Stromal cell of bone marrow (primary cell): Measurements from ENCODE around the gene UAP1.
A peak's percentile ranks its signal among the peaks of the same experiment; 100 is the strongest.

Experiments
- DNase-seq: peaks from one replicate; pipeline ENCODE4 v3.0.0-alpha.2; 2012; ENCODE audit warnings: low read depth

The UAP1 gene

DNA sequence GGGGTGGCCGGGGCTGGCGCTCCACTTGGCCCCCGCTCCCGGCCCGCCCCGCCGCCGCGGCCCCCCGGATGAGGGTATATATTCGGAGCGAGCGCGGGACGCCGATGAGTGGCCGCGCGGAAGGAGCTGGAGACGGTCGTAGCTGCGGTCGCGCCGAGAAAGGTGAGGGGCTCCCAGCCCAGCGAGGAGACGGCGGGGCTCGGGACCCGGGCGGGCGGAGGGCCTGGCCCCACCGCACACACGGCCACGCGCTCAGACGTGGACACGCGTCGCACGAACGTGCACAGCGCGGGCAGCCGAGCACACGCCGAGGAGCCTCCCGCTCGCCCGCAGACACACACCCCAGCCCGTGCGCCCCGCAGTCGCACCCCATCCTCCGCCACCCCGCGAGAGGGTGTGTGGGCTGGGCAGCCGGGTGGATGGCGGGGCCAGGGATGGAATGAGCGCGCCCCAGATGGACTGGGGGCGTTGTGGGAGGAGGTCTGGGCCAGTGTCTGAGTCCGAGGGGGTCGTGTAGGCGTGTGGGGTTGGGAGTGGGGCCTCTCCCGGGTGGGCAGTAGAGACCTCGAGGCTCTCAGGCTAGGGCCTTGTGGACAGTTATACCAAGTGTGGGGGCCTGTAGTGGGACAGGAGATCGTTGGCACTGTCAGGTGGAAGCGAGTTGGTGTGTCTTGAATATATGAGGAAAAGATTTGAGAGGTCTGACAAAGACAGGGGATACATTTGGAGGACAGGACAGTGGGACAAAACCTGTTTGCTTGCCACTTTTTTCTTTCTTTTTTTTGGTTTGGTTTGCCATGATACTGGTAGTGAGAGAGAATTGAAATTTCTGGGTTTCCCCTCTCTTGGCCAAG lies at the start of gene UAP1:
UAP1 (plus strand) TSS at position 107 of the 854 bp plus-strand sequence. CDS start 4,347 bp downstream, outside the sequence.
- DNase-seq: no peak

DNA sequence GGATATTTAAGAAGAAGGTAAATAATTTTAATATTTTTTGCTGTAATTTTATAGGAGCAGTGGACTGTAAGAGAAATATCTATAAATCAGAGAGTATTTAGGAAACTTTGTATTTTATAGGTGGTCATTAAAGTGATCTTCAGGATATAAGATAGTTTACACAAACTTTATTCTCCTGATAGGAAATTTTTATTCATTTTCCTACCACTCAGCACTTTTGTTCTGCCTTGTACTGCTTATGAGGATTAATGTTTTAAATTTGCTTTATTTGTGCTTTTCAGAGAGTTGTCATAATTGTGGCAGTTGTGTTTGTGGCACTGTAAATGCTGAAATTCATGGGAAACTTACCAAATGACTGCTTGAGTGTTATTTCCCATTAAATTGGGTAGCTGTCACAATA lies 34.2 kb upstream of the UAP1 start:
- no peak for DNase-seq

DNA sequence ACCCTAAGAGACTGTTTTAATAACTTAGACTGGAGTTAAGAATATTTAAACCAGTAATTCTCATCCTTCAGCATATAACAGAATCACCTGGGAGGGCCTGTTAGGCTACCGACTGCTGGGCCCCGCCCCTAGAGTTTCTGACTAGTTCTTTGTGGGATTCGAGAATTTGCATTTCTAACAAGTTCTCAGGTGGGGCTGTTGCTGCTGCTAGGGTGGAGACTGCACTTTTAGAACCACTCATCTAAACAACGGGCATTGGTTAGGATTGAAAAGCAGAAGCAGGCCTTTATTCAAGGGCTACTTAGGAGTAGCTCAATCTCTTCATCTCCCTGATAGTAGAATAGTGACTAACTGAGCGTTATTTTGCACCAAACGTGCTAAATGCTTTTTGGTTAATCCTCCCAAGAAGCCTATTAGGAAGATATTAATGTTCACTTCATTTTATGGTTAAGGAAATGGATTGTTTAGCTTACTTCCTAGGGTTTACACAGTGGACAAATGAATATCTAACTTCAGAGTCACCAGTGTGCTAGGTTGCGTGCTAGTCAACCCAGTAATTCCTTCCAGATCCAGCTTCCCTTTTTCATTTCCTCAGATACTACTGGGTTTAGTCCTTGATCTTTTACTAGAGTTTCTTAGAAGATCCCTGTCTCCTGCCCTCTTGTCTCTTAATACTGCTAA lies 31.1 kb upstream of the UAP1 start:
- DNase-seq: no peak

DNA sequence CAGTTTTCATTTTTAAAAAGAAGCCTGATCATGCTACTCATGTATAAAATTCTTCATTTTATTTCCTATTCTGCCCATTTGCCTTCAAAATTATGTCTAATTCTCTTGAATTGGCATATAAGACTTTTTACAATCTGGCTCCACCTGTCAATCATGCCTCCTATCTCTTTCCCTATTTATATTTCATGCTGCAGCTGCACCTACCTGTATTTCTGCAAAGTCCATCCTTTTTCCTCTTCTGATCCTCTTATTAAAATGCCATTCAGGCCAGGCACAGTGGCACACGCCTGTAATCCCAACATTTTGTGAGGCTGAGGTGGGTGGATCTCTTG lies 30.6 kb upstream of the UAP1 start:
- DNase-seq: no peak

DNA sequence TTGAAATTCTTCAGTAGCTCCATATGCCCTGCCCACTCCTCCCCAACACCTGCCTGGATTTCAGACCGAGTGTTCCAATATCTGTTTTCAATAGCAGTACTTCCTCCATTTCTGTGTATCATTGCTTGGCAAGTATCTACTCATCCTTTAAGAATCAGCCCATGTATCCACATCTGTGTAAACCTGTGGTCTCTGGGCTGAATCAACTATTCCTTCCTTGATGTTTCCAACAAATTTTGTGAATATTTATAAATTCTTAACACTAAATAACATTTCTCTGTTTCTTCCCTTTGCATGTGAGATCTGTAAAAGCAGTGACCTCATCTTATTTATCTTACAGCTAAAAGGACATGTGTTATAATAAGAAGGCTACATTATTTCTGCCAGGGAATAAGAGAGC lies 26.0 kb upstream of the UAP1 start:
- DNase-seq: no peak

DNA sequence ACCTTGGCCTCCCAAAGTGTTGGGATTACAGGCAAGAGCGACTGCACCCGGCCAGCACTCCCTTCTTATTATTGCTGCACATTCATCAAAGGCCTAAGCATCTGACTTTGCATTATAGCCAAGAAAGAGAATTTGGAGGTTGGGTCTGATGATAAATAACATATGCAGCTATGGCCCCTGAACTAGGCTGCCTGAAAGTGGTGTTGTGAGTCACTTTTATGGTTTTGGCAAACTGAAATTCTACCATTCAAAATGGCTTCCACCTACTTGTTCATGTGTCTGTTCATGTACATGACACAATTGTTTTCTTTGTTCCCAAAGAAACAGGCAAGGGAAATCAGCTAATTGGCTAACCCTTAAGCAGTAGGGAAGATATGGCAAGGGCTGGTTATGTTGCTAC lies 25.0 kb upstream of the UAP1 start:
- DNase-seq: peak; percentile 65

DNA sequence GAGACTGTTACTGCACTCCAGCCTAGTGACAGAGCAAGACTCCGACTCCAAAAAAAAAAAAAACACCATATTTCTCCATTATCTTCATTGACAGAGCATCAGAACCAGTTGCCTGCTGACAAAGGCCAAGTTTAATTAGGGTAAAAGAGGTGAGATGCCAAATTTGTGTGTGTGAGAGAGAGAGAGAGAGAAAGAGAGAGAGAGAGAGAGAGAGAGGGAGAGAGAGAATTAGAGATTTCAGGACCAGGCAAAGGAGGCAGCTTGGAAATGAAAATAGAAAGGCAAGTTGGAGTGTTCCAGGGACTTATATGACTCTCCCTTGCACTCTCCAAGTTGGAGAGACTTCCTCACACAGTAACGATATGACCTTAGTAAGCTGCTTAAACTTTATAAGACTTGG lies 24.3 kb upstream of the UAP1 start:
- DNase-seq: no peak

DNA sequence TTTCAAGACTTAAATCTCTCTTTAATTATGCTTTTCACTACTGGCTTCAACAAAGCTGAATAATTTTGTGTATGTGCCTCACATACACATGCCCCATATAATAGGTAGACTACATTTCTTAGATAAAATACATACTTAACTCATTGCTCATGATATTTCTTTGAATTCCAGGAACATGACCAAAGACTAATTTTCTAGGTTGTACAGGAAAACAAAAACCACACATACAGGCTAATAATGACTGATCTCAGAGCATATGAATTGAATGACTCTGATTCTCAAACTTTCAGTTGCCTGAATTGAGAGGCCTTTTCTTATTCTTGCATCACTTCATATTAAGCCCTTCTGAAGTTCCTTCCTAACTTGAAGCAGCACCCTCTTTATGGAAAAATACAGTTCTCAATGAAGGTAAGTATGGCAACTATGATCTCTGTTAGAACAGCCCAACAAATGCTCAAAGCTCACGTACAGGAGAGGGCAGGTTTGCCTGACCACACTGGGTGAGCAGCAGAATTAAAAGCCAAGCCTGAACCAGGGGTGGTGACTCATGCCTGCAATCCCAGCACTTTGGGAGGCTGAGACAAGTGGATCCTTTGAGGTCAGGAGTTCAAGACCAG lies 22.6 kb upstream of the UAP1 start:
- DNase-seq: peak; percentile 47

DNA sequence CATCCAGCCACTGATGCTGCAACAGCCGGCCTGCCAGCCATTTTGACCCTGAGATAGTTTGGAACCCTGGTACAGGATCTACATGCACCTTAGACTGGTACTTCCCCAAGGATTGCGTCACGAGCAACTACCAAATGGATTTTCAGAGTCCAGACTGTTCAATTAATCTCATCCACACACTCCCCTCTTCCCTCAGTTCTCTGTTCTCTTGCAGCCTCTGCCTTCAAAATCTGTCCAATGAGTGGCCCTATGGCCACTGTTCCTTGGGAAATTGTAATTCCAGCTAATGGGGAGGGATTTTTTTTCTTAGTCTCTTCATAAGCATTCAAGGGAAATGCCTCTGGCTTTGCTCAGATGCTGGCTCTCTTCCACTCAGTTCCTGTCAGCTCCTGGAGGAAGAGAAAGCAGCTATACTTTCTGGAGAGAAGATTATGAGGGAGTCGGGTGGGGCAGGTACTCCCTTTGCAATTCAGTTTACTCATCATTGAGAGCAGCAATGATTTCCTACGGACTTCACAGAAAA lies 19.8 kb upstream of the UAP1 start:
- DNase-seq: peak; percentile 96

DNA sequence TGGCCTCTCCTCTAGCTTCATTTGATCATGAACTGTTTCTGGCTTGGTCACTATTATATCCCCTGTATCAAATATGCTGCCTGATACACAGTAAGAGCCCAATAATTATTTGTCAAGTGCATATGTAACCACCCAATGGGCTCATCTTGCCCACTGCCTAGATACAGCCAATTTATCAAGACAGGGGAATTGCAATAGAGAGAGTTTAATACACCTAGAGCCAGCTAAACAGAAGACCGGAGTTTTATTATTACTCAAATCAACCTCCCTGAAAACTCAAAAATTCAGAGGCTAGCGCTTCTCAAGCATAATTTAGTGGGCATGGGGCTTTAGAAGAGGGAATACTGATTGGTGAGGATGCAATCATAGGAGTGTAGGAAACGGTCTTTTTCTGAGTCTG lies 18.3 kb upstream of the UAP1 start:
- no peak for DNase-seq

DNA sequence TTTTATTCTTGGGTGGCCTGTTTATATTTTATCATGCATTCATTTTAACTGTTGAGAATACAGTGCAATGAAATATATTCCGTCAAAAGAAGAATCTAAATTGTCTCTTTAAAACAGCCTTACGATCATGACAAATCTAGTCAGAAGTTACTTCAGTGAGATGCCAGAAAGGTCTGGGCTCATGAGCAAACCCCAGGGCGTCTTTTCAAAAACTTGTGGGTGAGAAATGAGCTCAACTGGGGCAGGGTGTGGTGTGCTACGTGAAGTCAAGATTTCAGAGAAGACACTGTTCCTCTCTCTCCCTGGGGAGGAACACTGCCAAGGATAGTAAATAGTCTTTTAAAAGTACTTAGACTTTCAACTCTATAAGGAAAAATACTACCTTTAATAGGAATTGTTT lies 13.4 kb upstream of the UAP1 start:
- DNase-seq: peak; percentile 76

DNA sequence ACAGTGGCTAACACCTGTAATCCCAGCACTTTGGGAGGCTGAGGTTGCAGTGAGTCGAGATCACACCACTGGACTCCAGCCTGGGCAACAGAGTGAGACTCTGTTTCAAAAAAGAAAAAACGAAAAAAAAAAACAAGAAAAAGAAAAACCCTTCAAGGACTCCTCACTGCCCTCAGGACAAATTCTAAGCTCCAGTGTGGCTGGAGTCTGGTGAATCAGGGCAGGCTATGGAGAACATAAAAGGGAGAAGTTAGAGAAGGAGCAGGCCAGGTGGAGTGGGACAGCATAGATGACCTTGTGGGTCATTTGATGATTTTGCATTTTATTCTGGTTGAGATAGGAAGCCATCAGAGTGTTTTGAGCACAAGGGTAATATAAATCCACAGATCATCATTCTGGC lies 12.5 kb upstream of the UAP1 start:
- no peak for DNase-seq

DNA sequence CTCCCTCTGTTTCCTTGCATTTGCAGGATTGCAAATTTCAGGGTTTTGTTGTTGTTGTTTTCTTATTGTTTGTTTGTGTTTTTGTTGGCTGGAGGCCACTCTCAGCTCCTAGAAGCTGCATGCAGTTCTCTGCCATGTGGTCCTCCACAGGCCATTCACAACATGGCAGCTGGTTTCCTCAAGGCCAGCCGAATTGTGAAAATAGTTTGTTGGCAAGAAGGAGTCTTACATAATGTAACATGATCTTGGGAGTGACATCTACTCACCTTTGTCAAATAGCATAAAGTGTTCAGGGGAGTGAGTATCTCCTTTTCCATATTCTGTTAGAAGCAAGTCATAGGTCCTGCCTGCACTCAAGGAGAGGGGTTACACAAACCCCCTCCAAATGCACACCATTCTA lies 10.6 kb upstream of the UAP1 start:
- DNase-seq: no peak

DNA sequence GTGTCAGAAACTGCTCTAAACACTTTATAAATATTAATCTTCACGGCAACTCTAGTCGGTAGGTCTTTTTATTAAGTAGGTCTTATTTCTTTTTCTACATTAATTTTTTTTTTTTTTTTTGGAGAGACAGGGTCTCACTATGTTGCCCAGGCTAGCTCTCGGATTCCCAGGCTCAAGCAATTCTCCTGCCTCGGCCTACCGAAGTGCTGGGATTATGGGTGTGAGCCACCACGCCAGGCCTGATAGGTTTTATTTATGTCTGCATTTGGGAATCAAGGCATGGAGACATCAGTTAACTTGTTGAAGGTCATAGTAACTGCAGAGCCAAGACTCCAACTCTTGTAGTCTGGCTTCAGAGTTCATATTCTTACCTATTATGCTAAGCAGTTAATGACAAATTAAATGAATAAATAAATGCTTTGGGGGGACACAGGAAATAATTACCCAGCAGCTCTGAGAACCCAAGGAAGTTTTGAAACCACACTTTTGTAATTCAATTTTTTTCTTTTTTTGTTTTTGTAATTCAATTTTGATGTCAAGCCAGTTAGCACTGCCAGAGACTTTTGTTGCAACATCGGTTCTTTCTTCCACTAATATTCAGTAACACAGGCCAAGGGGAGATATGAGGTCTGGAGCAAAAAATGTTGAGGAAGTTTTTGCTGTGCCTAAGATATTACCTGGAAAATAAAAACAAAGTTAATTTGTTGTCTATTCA lies 9.4 kb upstream of the UAP1 start:
- DNase-seq: peak; percentile 51

DNA sequence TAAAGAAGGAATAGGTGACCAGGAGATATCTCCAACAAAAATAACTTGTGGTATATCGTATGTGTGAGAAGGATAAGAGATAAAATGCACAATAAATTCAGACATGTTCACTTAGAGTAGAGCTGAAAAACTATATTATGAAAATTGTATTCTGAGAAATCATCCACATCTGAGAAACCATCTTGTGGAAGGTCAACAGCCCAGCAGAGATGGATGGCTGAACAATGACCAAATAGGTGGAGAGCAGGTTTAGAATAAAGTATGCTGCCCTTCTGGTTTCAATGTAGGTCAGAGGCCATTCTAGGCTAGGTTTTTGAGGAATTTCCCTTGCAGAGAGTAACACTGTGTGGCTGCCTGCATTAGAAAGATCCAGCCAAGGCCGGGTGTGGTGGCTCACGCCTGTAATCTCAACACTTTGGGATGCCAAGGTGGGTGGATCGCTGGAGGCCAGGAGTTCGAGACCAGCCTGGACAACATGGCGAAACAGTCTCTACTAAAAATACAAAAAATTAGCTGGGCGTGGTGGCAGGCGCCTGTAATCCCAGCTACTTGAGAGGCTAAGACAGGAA lies 8.8 kb upstream of the UAP1 start:
- DNase-seq: no peak

DNA sequence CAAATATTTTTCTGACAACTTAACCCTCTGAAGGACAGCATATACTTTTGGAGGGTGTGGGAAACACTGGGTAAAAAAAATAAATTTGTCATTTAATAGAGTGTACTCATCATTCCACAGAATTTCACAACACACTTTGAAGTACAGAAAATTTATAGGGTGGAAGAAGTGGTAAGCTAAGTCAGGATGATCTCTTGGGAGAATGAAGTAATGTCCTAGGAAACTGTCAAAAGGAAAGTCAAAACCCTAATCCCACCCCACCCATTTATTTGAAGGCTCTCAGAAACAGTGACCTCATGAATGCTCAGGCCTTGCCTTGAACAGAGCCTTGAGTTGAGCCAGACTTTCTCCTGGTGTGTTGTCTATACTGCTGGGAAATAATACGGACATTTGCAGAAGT lies 7.3 kb upstream of the UAP1 start:
- DNase-seq: peak; percentile 55

DNA sequence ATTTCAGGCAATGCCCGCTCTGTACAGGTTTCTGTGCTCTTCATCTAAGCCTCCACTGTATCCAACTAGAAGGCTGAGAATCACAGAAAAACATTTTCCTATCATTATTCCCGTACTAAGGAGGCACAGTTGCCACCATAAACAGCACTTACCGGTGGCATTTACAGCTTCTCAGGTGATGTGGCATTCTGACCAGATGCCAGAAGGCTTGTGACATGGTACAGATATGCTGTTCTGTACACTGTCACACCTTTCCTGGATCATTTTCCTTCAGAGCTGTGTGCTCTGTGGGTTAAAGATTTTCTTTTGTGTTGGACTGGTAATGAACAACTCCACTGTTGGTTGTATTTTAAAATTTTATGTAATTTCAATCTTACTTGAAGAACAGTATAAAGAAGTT lies 4.0 kb upstream of the UAP1 start:
- DNase-seq: no peak

DNA sequence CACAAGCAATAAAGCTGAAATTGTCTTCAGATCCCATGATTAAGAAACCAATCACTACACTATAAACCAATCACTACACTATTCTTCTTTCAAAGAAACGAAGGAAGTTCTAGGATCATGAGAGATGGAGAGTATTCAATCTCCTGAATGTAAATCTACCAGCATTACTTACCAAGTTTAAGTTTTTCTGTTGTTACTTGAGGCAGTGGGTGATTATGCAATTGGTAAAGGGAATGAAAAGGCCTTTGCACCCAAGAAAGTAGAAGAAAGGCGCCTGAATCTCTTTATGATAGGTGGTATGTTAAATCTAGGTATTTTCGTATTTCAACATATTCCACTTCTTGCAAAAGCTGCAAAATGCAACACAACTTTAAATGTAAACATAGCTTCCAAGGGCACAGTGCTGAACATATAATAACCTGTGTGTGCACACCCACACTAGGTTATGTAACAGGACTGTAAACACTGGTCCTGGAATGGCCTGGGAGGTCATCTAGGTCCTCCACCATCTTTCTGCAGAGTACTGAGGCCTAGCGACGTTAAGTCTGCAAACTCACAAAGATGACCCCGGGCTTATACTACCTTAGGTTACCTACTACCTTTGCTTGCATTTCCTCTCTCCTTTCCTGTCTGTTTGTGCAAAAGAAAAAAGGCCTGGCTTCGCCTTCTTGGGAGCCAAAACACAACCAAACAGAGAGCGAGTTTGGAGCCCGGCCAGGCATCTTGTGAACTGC lies 1.1 kb upstream of the UAP1 start:
- DNase-seq: no peak

DNA sequence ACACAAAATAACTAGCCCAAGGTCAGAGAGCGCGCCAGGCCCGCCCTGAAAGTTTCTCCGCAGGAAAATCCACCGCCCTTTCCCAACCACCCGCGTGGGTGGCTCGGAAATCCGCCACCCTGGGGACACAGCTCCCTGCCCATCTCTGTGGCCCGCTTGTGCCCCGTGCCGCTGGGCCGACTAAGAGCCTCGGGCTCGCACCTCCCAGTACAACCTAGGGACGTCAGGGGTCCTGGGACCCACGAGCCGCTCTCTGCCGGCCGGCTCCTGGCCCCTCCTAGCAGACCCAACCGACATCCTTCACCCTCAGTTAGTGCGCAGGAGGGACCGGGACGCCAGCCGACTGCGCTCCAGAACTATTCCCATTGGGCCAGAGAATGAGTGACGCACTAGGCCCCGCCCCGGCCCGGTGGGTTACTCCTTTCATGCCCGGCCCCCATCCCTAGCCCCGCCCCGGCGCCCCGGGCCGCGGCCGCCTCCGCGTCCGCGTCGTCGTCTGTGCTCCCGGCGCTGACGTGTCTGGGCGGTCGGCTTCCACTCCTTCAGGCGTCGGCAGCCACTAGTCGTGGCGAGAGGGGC lies 396 bp upstream of the UAP1 start:
- DNase-seq: peak; percentile 96

DNA sequence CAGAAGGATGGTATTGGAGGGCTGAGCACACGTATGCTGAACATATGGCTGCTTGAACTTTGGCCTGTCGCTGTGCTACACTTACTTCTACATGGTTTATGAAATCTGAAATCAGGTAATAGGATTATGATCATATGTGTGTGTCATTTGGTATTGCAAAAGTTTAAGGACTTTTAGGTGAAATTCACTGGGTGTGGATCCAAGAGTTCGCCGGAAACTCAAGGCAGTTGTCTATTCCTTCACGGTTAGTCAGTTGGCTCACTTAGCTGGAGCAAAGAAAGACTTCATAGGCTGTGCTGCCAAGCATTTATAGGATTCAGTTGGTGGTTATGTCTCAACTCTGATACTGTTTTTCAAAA lies 927 bp downstream of the UAP1 start:
- DNase-seq: peak; percentile 62

DNA sequence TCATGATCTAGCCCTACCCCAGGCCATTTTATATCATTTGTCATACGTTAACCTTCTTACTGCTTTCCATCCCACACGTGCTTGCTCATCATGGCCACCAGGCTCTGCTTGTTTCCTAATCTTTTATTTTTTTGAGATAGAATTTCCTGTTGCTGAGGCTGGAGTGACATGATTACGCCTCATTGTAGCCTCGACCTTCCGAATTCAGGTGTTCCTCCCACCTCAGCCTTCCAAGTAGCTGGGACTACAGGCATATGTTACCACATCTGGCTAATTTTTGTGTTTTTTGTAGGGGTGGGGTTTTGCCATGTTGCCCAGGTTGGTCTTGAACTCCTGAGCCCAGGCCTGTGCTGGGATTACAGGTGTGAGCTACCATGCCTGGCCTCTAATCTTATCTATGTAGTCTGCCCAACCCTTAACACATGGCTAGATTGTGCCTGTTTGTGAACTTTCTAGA lies 3.3 kb downstream of the UAP1 start:
- no peak for DNase-seq
